SH-SY5Y (cell line): Measurements from ENCODE around the gene TTC39A.

ENCODE experiments used
- GATA2 ChIP-seq: IDR thresholded peaks from 2 replicates; pipeline ENCODE4 v1.6.1; 2011; ENCODE audit warnings: mild to moderate bottlenecking, low read depth, low read length
- GATA3 ChIP-seq: IDR thresholded peaks from 2 replicates; pipeline ENCODE4 v1.6.1; 2011; ENCODE audit warnings: low read depth, mild to moderate bottlenecking, low read length, moderate library complexity

Gene TTC39A

DNA sequence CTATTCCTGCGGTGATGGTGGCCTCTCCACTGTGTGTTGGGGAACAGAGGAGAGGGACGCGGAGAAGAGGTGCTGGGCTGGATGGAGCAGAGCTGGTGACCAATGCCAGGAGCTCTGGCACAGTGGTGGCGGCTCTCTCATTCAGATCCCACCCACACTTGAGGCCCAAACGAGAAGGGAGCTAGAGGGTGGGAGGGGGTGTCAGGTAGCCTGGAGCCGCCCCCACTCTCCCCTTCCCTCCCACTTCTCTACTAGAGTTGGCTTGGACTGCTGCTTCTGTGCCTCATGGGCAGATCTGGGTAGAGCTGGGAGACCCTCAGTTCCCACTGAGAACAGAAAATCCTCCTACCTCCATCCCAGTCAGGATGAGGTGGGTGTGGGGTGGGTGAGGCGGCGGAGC lies 3.5 kb downstream of the TTC39A start:
- TF ChIP-seq GATA3, result no peak
- TF ChIP-seq GATA2, result no peak

DNA sequence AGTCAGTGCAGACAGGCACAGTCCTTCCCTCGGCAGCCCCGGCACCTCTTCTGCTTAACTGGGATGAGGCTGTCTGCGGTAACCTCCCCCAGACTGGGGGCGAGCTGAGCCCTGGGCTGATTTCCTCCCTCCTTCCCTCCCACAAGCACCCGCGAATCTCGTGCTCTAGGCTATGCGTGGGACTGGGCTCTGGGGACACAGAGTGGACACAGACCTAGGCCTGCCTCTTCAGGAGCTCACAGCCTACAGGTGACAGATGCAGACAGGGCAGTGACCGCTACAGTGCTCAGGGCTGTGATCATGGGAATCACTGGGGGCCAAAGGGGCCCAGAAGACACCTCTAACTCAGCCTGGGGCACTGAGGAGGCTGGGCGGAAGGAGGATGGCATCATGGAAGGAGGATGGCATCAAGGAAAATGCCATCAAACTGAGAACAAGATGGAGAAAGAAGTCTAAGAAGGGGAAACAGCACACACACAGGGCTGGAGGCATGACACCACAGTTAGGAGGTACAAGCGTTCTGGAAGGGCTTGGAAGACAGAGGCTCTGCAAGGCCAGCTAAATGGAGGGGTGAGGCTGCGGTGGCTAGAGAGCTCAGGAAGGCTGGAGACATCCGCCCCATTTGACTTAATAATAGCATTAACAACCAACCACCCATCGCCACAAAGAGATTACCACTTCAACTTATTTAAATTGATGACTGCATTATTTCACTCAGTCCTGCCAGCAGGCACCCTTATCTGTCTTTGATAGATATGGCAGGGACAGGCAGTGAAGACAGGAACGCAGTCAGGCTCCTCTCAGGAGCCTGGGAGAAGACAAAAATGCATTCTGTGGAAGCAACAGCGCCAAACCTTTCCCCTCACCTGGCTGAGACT lies 4.2 kb downstream of the TTC39A start:
- TF ChIP-seq GATA2, result peak; percentile 55
- TF ChIP-seq GATA3, result no peak

- no peak for TF ChIP-seq GATA3
- no peak for TF ChIP-seq GATA2
These were observed 5.0 kb downstream of the TTC39A start for GRCh38 chr1:51325391-51325790.

- TF ChIP-seq GATA2 (no peak), GATA3 (no peak)
These were observed 5.9 kb downstream of the TTC39A start for GRCh38 chr1:51324251-51325010.

- TF ChIP-seq GATA3, result no peak
- no peak for TF ChIP-seq GATA2
These were observed 6.6 kb downstream of the TTC39A start for GRCh38 chr1:51323778-51324177.

DNA sequence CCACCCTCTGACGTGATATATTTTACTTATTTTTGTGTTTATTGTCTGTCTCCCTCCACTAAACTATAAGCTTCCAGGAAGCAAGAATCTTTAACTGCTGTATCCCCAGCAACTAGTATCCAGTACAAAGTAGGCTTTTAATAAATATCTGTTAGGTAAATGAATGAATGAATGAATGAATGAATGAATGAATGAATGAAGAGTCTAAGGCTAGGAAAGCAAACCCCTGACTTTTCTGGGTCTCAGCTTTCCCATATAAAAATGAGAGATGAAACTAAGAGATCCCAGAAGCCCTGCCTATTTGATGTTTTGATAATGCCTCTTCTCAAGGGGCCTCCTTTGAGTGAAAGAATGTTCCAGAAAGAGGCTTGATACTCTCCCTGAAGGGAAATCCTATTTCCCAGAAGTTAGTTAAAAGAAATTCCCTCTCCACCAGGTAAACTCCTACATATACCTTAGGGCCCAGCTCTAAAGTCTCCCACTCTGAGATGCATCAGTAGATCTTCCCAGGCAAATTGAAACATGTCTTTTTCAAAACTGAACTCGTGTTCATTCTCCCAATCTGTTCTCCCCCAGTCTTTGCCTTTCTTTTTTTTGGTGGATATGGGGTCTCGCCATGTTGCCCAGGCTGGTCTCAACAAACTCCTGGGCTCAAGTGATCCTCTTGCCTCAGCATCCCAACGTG lies 7.8 kb downstream of the TTC39A start:
- TF ChIP-seq GATA2 (no peak), GATA3 (no peak)

GRCh38 chr1:51321924-51322280 lies 8.5 kb downstream of the TTC39A start:
- TF ChIP-seq GATA3 (no peak), GATA2 (no peak)

GRCh38 chr1:51320967-51321923 lies 9.1 kb downstream of the TTC39A start:
- TF ChIP-seq GATA2, result no peak
- no peak for TF ChIP-seq GATA3

DNA sequence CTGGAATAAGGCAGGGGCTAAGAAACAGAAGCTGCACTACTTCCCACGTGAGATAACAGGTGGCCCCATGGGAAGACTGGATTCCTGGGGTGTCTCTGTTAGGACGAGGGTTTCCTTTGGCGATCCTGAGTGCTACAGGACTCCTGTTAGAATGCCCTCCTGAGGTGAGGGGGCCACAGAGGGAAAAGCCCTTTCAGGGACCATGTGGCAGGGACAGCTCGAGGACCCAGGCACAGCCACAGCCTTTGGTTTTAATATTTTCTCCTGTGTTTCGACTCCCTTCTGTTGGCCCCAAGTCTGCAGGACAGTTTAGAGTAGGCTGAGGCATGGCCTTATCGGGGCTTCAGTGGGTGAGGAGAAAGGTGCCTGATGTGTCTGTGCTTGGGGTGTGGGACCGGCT lies 12.6 kb downstream of the TTC39A start:
- TF ChIP-seq GATA3 (no peak), GATA2 (no peak)

DNA sequence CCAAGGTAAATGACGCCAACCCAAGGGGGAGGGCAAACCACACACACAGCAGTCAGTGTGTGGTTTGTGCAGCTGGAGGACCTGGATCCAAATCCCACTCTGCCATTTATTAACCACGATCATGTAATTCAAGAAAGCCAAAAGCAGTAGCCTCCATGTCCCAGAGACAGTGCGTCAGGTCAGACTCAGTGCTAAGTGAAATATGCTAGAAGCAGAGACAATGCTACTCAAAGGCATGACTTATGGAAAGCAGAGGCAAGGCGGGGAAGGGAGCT lies 13.6 kb downstream of the TTC39A start:
- TF ChIP-seq GATA3, result no peak
- no peak for TF ChIP-seq GATA2

GRCh38 chr1:51316113-51316845 lies 14.1 kb downstream of the TTC39A start:
- TF ChIP-seq GATA3 (no peak), GATA2 (no peak)

DNA sequence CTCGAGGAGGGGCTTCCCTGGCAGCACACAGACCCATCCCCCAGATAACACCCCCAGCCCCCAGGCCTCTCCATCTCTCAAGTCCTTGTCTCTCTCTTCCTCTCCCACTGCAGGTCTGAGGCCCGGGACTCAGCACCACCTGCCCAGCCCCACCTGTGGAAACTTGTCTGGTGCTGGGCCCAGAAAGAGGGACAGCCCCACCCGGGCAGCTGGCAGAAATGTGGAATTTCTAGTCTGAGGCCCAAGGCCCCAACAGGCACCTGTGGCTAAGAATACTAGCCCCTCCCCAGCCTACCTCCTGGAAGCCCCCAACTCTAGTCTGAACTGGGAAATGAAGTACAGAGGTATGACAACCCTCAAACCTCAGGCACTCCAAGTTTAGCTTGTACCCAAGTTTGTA lies 15.4 kb downstream of the TTC39A start:
- TF ChIP-seq GATA2, result no peak
- no peak for TF ChIP-seq GATA3

GRCh38 chr1:51313961-51314777 lies 16.2 kb downstream of the TTC39A start:
- TF ChIP-seq GATA2 (no peak), GATA3 (no peak)
